Measurements from ENCODE around the gene SPN. TPM values are rescaled to one million over a fixed set of nuclear protein-coding genes. Genes with fewer than 3 reads are reported as not detected.

The SPN gene
- total and polyA plus RNA-seq, 2 of the 4 experiments (the other 2 are of a cell fraction) = not detected

DNA sequence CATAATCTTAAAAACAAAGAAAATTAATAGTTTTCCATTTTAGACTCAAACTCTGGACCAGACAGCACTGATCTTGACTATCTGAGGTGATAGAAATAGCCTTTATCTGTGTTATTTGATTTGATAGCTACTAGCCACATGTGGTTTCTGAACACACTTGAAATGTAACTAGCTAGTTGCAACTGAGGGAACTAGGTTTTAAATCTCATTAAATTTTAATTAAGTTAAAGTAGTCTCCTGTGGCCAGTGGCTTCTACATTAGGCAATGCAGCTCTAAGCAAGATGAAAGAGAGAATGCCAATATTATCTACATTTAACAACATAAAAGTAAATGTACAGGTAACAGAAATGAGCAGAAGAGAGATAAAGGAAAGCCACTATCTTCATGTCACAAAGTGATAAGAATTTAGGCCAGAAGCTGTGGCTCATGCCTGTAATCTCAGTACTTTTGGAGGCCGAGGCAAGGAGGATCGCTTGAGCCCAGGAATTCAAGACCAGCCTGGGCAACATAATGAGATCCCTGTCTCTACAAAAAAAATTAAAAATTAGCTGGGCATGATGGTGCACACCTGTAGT, 11.2 kb upstream of the SPN start:
- Histone ChIP-seq H3K56ac (ENCODE audit: extremely low read depth, insufficient read depth, low read length) (no peak overlapping the region), H3K27me3 (ENCODE audit: control insufficient read depth, insufficient read depth, low read length) (peaks cover 9% of the 10 kb centered on the region), H4K8ac (ENCODE audit: low read depth in 2 of 2, low read length in 2 of 2) (no peak overlapping the region), H4K5ac (ENCODE audit: low read depth, low read length) (no peak overlapping the region), H3K4me3 (ENCODE audit: insufficient read depth, low read depth, low read length) (no peak overlapping the region), H3K4me2 (ENCODE audit: low read depth, low read length) (no peak overlapping the region), H2BK120ac (ENCODE audit: low read depth, low read length) (no peak overlapping the region), H2BK20ac (ENCODE audit: low read depth, low read length) (no peak overlapping the region), H2AK9ac (replicated peaks; ENCODE audit: low read depth, low read length, poor library complexity) (no peak overlapping the region), H3K9ac (ENCODE audit: low read depth, low read length) (no peak overlapping the region), H4K91ac (ENCODE audit: insufficient read depth, low read depth, low read length) (no peak overlapping the region), H3K4me1 (ENCODE audit: control insufficient read depth, insufficient read depth, low read length) (no peaks in the 10 kb centered on the region), H3K27ac (ENCODE audit: insufficient read depth, low read length) (no peak overlapping the region), H4K20me1 (ENCODE audit: insufficient read depth, low read length) (no peaks in the 10 kb centered on the region), H2AK5ac (ENCODE audit: low read depth, low read length) (no peak overlapping the region), H3K79me1 (ENCODE audit: low read depth in 1 of 2, low read length in 2 of 2) (no peaks in the 10 kb centered on the region), H3K14ac (replicated peaks; ENCODE audit: low read depth, low read length) (no peak overlapping the region), H2BK5ac (ENCODE audit: low read depth, low read length, poor library complexity, severe bottlenecking) (no peak overlapping the region), H3K23ac (ENCODE audit: low read depth, low read length) (no peak overlapping the region), H3K4ac (ENCODE audit: low read depth, low read length) (no peak overlapping the region), H3K18ac (ENCODE audit: low read depth, low read length) (no peak overlapping the region), H2BK15ac (ENCODE audit: low read depth, low read length) (no peak overlapping the region), H3K9me1 (ENCODE audit: insufficient read depth, low read length) (0 out of 2 replicates have a peak, but pooled peaks cover 4% of the 10 kb centered on the region), H3K36me3 (ENCODE audit: control insufficient read depth, insufficient read depth, low read length) (no peaks in the 10 kb centered on the region), H3K9me3 (ENCODE audit: control insufficient read depth, insufficient read depth, low read length) (no peaks in the 10 kb centered on the region), H2AFZ (replicated peaks; ENCODE audit: low read length, poor library complexity) (no peak overlapping the region)
- no CpG with 5 or more reads among the region's 2 CpGs for WGBS, 2 experiments (ENCODE audit: extremely low coverage in 2 of 2, insufficient read length in 1 of 2)
- no peak for ATAC-seq (ENCODE audit: low read depth)
- intact Hi-C loops (cut with micrococcal nuclease) = no loop called here
- CTCF ChIA-PET = no interaction called here
- BruUV-seq (replicated peaks) = no TSS peak
- dilution Hi-C loops (cut with HindIII; ENCODE audit: low sequenced_read_pairs, unreplicated experiment) = no loop called here
- POLR2A ChIA-PET (ENCODE audit: unreplicated experiment) = no interaction called here
- TF ChIP-seq MAFK (IDR thresholded peaks at IDR 0.05; ENCODE audit: low read depth, low read length) = no peak
- no peak for TF ChIP-seq NFE2L2 (IDR thresholded peaks at IDR 0.05; ENCODE audit: low read depth, low read length)
- TF ChIP-seq FOS (IDR thresholded peaks at IDR 0.05; ENCODE audit: low read depth, low read length) = no peak
- no peak for TF ChIP-seq MXI1 (IDR thresholded peaks at IDR 0.05; ENCODE audit: borderline replicate concordance, low read depth, low read length)
- TF ChIP-seq, protein P1, sequence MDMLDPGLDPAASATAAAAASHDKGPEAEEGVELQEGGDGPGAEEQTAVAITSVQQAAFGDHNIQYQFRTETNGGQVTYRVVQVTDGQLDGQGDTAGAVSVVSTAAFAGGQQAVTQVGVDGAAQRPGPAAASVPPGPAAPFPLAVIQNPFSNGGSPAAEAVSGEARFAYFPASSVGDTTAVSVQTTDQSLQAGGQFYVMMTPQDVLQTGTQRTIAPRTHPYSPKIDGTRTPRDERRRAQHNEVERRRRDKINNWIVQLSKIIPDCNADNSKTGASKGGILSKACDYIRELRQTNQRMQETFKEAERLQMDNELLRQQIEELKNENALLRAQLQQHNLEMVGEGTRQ (IDR thresholded peaks at IDR 0.05; ENCODE audit: low read depth, low read length) = no peak
- no peak for TF ChIP-seq MAZ (IDR thresholded peaks at IDR 0.05; ENCODE audit: borderline replicate concordance, low read depth, low read length)
- TF ChIP-seq RAD21 (IDR thresholded peaks at IDR 0.05; ENCODE audit: low read length) = no peak
- no peak for TF ChIP-seq SMC3 (IDR thresholded peaks at IDR 0.05; ENCODE audit: low read depth, low read length)
- TF ChIP-seq POLR2A (IDR thresholded peaks at IDR 0.05; ENCODE audit: low read depth, low read length) = no peak
- TF ChIP-seq BHLHE40 (IDR thresholded peaks at IDR 0.05; ENCODE audit: low read depth, low read length) = no peak
- TF ChIP-seq, protein P2, sequence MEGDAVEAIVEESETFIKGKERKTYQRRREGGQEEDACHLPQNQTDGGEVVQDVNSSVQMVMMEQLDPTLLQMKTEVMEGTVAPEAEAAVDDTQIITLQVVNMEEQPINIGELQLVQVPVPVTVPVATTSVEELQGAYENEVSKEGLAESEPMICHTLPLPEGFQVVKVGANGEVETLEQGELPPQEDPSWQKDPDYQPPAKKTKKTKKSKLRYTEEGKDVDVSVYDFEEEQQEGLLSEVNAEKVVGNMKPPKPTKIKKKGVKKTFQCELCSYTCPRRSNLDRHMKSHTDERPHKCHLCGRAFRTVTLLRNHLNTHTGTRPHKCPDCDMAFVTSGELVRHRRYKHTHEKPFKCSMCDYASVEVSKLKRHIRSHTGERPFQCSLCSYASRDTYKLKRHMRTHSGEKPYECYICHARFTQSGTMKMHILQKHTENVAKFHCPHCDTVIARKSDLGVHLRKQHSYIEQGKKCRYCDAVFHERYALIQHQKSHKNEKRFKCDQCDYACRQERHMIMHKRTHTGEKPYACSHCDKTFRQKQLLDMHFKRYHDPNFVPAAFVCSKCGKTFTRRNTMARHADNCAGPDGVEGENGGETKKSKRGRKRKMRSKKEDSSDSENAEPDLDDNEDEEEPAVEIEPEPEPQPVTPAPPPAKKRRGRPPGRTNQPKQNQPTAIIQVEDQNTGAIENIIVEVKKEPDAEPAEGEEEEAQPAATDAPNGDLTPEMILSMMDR (conservative IDR thresholded peaks at IDR 0.05; ENCODE audit: low read depth, low read length) = no peak
- TF ChIP-seq, protein P3, sequence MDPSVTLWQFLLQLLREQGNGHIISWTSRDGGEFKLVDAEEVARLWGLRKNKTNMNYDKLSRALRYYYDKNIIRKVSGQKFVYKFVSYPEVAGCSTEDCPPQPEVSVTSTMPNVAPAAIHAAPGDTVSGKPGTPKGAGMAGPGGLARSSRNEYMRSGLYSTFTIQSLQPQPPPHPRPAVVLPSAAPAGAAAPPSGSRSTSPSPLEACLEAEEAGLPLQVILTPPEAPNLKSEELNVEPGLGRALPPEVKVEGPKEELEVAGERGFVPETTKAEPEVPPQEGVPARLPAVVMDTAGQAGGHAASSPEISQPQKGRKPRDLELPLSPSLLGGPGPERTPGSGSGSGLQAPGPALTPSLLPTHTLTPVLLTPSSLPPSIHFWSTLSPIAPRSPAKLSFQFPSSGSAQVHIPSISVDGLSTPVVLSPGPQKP (IDR thresholded peaks at IDR 0.05; ENCODE audit: borderline replicate concordance, low read depth, low read length) = no peak
- no peak for TF ChIP-seq RFX5 (IDR thresholded peaks at IDR 0.05; ENCODE audit: low read depth, low read length)
- no peak for TF ChIP-seq RCOR1 (IDR thresholded peaks at IDR 0.05; ENCODE audit: insufficient replicate concordance, low read length)
- in situ Hi-C loops (cut with MboI; ENCODE audit: low sequenced_read_pairs) = no loop called here
- DNase-seq = no peak

Measured in IMR-90 (cell line).